ENCODE results near the gene ZNF532.

The ZNF532 gene

GRCh38 chr18:58983260-58984155 is 118.8 kb downstream of the ZNF532 start:
- DNase-seq: no peak

DNA sequence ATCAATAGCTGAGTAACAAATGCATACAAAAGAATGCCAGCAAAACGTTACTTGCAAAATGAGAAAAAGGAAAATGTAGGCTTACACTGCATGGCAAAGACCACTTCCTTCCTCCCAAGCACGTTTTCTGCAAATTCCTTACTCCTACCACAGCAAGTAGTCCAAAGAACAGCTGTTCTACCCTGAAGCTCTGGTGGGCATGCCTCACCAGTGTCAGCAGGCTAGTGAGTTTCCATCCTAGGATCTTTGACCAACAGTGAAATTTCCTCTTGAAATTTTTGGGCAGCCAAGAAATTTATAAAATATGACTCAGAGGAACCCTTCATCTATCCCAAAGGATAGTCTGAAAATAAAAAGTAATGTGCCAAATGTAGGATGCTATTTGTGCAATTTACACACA is 123.9 kb downstream of the ZNF532 start:
- no peak for DNase-seq

DNA sequence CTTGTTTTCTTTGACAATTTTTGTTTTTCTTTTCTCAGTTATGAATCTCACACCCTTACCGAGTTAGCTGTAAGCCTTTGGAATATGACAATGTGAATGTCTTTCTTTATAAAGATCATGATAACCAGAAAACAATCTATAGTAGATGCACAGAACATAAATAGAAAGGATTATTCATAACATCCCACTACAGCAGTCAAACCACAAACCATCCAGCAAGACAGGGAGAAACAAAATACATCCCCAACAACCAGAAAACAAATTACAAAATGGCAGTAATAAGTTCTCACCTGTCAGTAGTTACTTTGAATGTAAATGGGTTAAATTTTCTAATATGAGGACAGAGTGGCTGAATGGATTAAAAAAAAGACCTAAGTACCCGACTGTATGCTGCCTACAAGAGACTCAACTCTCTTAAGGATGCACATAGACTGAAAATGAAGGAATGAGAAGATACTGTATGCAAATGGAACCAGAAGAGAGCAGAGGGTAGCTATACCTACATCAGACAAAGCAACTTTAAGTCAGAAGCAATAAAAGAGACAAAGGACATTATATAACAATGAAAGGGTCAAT is 124.6 kb downstream of the ZNF532 start:
- DNase-seq: no peak

- DNase-seq: no peak
Measured at GRCh38 chr18:58990720-58991119, 126.0 kb downstream of the ZNF532 start.

GRCh38 chr18:58991167-58991798 is 126.6 kb downstream of the ZNF532 start:
- no peak for DNase-seq

DNA sequence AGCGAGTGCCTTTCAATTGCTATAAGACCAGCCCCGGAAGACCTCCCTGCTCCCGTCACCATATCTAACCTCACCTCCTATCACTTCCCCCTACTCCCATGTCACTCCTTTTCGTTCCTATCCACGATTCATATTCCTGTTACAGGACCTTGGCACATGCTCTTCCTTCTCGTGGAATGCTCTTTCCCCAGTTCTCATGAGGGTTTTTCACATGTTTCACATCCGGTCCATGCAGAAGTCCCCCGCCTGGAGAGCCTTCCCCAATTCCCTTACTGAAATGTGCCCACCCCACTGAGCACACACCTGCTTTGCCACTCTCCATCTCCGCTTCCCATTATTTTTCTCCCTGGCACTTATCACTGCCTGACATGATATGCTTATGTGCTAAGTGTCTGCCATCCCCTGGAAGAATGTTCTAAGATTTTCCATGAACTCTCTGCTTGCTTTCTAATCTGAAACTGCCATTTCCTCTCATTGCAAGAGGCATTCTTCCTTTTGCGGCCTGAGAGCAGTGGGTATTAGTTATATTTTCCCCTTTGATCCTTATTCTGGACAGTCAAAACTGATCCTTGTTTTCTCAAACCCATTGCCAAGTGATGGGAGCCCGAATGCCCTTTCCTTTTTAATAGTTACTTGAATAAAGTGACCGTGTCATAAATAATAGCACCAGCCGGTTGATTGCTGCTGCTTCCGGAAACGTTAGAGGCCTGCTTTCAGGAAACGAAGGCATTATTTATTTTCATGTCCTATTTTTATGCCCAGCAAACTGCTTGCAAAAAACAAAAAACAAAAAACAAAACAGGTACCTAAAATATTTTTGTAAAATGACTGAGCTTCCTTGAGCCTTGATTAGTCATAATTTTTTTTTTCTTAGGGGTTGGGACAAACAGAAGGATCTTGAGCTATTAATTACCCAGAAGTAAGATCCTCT is 127.9 kb downstream of the ZNF532 start:
- no peak for DNase-seq

DNA sequence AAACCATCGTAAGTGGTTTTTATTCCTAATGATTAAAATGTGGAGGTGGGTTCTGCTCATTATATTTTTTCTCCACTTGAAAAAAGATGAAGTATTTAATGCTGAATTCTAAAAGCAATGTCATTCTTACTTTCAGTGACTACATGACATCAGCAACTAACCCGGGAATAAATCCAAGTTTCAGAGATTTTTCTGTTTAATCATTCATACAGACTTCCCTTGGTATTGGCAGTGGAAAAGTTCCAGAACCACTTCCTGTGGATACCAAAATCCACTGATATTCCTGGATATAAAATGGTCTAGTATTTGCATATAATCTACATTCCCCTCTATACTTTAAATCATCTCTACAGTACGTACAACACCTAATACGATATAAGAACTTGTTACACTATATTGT is 128.6 kb downstream of the ZNF532 start:
- no peak for DNase-seq

GRCh38 chr18:58995663-58996062 is 131.0 kb downstream of the ZNF532 start:
- DNase-seq: no peak

DNA sequence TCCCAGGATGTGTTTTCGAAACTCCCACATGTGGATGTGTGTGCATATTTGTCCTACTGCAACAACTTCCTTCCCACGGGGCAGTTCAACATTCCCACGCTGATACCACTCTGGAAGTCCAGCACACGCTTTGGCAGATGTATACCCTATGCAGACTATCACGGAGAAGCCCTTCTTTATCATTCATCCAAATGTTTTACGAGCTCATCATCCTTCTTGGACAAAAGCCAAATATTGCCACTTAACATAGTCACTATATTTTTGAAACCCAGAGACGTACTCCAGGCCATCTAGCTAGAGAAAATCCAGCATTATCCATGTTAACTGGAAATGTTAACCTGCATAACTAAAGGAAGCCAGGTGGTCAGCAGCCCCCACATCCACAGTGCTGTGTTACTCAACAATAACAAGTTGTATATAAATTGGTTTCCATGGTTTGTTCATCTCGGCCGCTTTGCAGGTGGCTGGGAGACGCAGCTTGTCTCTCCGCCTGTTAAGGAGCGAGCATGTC is 131.5 kb downstream of the ZNF532 start:
- DNase-seq: no peak

DNA sequence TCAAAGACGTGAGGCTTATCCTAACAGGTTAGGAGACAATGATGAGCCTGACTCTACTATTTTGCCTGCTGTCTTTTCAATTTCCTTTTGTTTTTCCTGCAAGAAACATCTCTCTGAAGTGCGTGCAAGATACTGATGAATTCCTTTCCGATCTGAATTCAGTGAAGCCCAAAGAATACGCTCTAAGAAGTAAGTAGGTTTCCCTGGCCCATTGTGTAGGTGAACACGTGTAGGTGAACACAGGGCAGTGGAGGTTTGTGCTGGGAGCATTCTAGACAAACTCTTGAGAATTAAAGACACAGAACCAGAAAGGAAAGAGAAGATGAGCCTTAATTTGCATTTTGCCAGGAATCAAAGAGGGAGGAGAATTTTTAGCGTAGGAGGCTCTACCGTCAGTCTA is 132.0 kb downstream of the ZNF532 start:
- DNase-seq: no peak

DNA sequence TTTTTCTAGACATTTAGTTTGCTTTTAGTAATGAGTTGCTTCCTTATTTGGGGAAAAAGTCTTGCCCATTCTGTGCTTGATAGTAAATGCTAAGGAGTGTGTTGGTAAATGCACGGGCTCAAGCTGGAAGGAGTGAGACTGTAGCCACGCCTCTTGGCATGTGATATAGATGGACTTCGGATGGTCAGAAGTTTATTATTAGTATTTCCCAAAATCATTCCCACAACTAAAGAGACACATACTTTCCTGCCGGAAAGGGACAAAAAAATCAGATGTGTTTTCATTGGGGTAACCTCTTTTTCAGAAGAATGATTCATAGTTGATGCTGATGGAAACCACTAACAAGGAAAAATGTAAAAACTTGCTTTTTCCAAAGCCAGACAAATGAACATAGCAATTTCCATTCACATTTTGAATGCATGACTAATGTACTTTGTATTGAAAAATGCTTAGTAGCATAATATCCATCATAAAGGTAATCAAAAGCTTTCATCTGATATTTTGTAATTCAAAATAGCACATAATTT is 133.2 kb downstream of the ZNF532 start:
- no peak for DNase-seq

- no peak for DNase-seq
Measured at GRCh38 chr18:58998401-58999203, 133.9 kb downstream of the ZNF532 start.

GRCh38 chr18:59001166-59001565 is 136.5 kb downstream of the ZNF532 start:
- DNase-seq: no peak

GRCh38 chr18:59001721-59002120 is 137.0 kb downstream of the ZNF532 start:
- no peak for DNase-seq

GRCh38 chr18:59002974-59003594 is 138.4 kb downstream of the ZNF532 start:
- no peak for DNase-seq

GRCh38 chr18:59005262-59005661 is 140.6 kb downstream of the ZNF532 start:
- no peak for DNase-seq

GRCh38 chr18:59006461-59007067 is 141.9 kb downstream of the ZNF532 start:
- no peak for DNase-seq

GRCh38 chr18:59008302-59008974 is 143.8 kb downstream of the ZNF532 start:
- DNase-seq: no peak

DNA sequence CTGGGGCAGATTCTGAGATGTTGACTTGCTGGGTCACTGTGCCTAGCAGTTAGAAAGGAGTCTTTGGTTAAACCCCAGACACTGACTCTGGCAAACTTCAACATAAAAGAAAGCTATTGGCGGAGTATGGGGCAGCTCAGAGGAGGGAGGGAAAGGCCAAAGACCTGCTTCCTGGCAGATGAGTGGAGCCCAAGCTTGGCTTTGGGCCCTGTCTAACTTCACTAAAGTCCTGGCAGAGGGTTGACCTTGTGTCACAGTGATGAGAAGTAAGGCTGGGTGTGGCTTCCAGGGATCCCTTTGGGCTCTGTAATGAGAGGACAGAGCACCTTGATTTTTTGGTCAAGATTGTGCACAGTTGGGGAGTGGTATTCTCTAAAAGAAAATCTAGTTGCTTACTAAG is 145.2 kb downstream of the ZNF532 start:
- DNase-seq: no peak

GRCh38 chr18:59011289-59011688 is 146.6 kb downstream of the ZNF532 start:
- no peak for DNase-seq

Data from activated gamma-delta T cell treated with Interleukin-2 at 50 U/mL for 16 hours (primary cell).